Keratinocyte (primary cell): ENCODE results near the gene AGAP1.

ENCODE experiments used
- CTCF ChIP-seq, 3 experiments: IDR thresholded peaks in 1 of 3; conservative IDR thresholded peaks in 1 of 3; optimal IDR thresholded peaks in 1 of 3; 2 replicates in 2 of 3; 3 replicates in 1 of 3; pipeline versions ENCODE3 to v1.5.1; 2011; ENCODE audit warnings: low read length in 3 of 3, mild to moderate bottlenecking in 3 of 3, moderate library complexity in 2 of 3, control low read depth in 1 of 3, inconsistent platforms in 1 of 3; ENCODE audit not compliant: insufficient read depth in 2 of 3; ENCODE audit errors: extremely low read depth in 1 of 3
- EZH2 ChIP-seq: IDR thresholded peaks from one replicate; pipeline ENCODE4 v1.6.1; 2012; ENCODE audit warnings: inconsistent platforms, mild to moderate bottlenecking, low read length, moderate library complexity

GRCh38 chr2:235897992-235898391, 404.1 kb downstream of the AGAP1 start:
- no peak for TF ChIP-seq CTCF (optimal IDR thresholded peaks at IDR 0.05 in 1 of 3, IDR thresholded peaks at IDR 0.05 in 1 of 3, conservative IDR thresholded peaks at IDR 0.05 in 1 of 3; ENCODE audit: extremely low read depth in 1 of 3, insufficient read depth in 2 of 3, low read length in 3 of 3)
- TF ChIP-seq EZH2 = no peak
